Activated naive CD4-positive, alpha-beta T cell treated with Interleukin-2 at 50 U/mL for 16 hours (primary cell): ENCODE results near the gene IGF1R.

ENCODE experiments used
- DNase-seq: peaks from one replicate; pipeline ENCODE4 v3.0.0-alpha.2; 2020

Gene IGF1R

DNA sequence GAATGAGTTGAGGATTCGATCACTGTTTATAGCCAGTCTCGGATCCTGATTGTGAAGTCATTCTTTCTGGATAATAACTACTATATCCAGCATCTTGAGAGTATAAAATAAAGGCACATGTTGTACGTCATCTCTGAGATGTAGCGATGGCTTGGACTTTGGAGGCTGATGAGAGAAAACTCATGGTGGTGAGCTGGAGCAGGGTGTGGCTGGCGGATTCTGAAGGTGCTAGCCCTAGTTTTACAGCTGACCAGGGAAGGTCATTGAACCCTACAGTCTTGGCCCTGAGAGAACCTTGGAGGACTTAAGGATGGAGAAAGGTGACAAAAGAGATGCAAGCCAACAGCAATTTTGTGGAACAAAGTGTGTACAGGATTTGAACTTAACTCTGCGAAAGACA, 153.8 kb downstream of the IGF1R start:
- DNase-seq: no peak

DNA sequence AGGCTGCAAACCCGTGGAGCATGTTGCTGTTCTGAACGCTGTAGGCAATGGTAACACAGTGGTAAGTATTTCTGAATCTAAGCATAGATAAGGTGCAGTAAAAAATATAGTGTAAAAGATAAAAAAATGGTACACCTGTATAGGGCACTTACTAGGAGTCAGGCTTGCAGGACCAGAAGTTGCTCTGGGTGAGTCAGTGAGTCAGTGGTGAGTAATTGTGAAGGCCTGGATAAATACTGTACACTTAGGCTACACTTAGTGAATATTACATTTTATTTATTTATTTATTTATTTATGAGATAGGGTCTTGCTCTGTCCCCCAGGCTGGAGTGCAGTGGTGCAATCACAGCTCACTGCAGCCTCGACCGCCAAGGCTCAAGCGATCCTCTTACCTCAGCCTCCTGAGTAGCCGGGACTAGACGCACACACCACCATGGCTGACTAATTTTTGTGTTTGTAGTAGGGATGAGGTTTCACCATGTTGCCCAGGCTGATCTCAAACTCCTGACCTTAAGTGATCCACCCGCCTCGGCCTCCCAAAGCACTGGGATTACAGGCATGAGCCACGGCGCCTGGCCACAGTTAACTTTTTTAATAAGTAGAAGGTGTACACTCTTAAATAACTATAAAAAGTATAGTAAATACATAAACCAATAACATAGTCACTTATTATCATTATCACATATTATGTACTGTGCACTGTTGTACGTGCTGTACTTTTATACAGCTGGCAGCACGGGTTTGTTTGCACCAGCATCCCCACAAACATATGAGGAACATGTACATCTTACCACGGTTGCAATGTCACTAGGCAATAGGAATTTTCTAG, 155.1 kb downstream of the IGF1R start:
- DNase-seq: no peak

GRCh38 chr15:98804057-98804380, 155.7 kb downstream of the IGF1R start:
- no peak for DNase-seq

DNA sequence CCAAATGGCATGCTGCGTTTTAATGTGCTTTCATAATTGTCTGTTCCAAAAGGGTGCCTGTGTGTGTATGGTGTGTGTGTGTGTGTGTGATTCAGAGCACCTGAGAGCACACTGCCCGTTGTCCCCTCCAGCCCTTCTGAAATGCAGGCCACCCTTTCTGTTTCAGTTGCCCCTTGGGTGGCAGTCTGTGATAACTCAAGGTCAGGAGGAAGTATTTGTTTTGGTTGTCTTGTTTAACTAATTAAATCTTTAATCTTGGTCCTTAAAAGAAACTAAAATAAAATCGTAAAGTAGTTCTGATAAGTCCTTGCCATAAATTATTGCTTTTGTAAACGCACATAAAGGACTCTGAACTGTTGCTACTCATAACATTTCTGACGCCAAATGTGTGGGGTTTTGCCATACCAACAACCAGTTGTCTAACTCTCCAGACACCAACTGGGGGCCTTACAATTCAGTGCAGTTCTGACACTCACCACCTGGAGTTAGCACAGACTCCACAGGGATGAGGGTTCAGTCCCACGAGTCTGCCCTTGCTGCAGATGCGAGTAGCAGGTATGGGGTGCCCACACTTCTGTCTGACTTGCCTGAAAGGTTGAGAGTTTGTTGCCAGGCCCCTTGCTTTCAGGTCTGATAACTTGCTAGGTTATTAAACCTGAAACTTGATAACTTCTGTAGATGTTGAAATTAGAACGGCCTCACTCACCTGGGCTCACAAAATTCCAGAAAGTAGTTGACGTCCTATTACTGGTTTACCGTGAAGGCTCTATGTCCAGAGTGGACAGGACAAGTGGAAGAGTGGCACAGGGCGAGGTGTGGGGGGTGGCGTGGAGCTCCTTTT, 157.3 kb downstream of the IGF1R start:
- DNase-seq: no peak

- no peak for DNase-seq
Observed at GRCh38 chr15:98806275-98806895, 158.0 kb downstream of the IGF1R start.

GRCh38 chr15:98807262-98807661, 158.9 kb downstream of the IGF1R start:
- no peak for DNase-seq

GRCh38 chr15:98809273-98809672, 160.9 kb downstream of the IGF1R start:
- no peak for DNase-seq

- DNase-seq: no peak
Observed at GRCh38 chr15:98812716-98813446, 164.5 kb downstream of the IGF1R start.

- DNase-seq: no peak
Observed at GRCh38 chr15:98813951-98814350, 165.6 kb downstream of the IGF1R start.

- no peak for DNase-seq
Observed at GRCh38 chr15:98815207-98815606, 166.9 kb downstream of the IGF1R start.

DNA sequence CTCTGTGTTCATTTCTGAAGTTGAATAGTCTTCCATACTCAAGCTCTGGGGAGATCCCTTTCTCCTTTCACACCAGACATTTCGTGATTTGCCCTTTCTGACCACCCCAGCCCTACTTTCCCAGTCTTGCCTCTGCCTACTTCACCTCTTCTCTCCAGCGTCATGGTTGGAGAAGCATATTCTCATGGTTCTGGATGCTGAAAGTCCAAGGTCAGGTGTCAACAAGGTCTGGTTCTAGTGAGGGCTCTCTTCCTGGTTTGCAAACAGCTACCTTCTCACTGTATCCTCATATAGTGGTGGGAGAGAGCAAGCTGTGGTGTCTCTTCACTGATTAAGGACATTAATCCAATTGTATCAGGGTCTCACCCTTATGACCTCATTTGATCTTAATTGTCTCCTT, 169.4 kb downstream of the IGF1R start:
- DNase-seq: no peak

DNA sequence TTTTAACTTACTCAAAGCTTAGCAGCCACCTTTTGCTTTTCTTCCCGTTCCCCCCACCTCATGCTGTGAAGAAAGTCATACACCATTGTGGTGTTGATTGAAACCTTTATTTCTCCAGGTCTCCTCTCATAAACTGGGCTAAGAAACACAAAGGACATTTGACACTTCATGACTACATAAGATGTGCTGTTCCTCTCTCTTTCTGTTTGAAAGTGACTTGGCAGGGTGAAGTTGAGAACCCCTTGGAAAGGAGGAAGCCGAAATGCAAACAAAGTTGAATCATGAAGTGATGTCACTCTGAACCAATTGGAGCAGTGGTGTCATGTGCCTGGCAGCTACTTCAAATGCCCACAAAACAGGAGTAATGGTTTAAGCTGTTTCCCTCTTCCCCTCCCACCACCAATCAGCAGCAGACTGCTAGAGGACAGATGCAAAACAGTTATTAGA, 174.7 kb downstream of the IGF1R start:
- DNase-seq: no peak

GRCh38 chr15:98823616-98824015, 175.3 kb downstream of the IGF1R start:
- no peak for DNase-seq

- no peak for DNase-seq
Observed at GRCh38 chr15:98824595-98824994, 176.3 kb downstream of the IGF1R start.

- no peak for DNase-seq
Observed at GRCh38 chr15:98826658-98827057, 178.3 kb downstream of the IGF1R start.

DNA sequence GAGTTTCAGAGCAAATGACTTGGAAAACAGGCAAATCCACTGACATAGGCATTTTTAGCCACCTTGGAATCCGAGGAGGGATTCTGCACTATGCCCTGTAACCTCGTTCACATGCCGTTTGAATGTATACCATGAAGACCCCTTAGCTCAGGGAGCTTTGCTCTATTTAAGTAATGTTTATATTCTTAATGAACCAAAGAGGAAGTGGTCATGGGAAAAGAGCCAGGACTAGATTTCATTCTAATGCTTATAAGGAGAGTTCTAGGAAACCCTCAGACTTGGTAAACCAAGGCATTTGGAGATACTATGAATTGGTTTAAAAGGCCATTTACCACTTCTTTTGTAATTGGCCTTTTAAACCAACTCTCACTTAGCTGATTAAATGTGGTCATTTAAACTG, 178.9 kb downstream of the IGF1R start:
- DNase-seq: no peak

DNA sequence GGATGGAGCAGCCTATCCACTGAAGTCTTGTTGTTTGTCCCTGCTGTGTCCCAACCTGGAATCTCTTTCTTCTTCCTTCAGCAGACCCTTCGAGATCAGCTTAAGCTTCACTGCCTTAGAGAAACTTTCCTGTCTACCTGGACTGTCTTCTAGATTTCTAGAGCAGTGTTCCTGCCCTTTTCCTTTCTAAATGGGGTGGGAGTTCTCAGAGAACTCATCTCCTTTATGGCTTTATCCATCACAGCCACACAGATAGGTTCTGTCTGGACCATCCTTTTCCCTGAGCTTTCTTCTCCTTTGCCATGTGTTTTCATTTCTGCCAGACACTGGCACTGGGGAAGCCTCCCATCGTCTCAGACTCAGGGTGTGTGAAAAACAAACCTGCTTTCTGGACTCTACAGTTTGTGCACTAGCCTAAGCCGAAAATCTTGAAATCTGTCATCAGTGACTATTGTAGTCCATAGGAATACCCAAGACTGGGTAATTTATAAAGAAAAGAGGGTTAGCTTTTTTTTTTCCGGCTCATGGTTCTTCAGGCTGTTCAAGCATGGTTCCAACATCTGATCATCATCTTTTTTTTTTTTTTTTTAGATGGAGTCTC, 181.8 kb downstream of the IGF1R start:
- no peak for DNase-seq

GRCh38 chr15:98834976-98835375, 186.6 kb downstream of the IGF1R start:
- DNase-seq: no peak

DNA sequence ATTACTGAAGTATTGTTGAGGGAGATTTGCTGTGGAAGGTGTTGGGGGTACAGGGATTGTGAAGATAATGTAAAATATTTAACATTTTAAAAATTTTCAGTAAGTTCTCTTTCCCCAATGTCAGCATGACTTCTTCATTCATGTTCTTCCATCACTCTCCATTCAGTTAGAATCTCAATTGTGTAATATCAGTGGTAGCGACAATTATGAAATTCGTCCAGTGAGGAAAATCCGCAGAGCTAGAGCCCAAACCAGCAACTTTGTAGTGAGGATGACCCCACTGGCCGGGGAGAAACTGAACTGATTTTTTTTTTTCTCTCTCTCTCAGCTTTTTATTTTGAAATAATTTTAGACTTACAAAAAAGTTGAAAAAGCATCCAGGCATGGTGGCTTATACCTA, 187.5 kb downstream of the IGF1R start:
- no peak for DNase-seq

- DNase-seq: no peak
Observed at GRCh38 chr15:98838387-98839259, 190.3 kb downstream of the IGF1R start.

- DNase-seq: no peak
Observed at GRCh38 chr15:98840053-98840452, 191.7 kb downstream of the IGF1R start.
